AG20443 (cell line): ENCODE data around the gene PRPF40A.

Experiments
- DNase-seq: peaks from one replicate; pipeline ENCODE4 v3.0.0; 2012; ENCODE audit warnings: low spot score, mixed read lengths

The PRPF40A gene

DNA sequence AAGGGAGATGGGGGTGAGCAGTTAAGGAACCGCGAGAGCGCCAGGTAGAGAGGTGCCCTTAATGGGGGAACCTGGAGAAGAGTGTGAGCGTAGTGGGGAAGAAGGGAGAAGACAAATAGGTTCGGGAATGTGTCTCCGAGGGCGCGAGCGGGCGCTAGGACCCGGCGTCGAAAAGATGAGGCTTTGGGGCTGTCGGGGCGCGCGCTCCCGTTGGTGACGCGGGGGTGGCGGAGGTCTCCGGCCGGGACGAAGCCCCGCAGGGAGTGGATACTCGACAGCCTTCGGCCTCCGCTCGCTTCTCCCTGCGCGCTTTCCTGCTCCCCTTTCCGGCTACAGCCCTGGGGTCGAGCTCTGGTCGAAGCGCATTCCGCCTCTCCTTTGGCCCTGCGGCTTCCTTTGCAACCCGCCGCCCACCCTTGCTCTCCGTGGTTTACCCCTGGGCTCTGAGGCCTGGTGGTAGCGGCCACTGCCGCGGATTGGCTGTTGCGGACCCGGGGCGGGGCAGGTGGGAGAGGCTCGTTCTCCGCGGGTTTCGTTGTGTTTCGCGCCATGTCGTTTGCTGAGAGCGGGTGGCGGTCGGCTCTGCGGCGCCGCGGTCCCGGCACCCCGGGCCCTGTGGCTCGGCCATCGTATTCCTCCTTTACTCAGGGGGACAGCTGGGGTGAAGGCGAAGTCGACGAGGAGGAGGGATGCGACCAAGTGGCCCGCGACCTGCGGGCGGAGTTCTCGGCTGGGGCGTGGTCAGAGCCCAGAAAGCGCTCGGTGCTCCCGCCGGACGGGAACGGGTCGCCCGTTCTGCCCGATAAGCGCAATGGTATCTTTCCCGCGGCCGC lies 1.0 kb upstream of the PRPF40A start, which contains the start of gene ARL6IP6:
TSS of gene ARL6IP6 (plus strand) at position 545 of the 833 bp plus-strand sequence. CDS start at position 550, 5 bp downstream.
- DNase-seq = peak; percentile 93

GRCh38 chr2:152716805-152717227 lies 445 bp downstream of the PRPF40A start:
- peak; percentile 9 for DNase-seq

DNA sequence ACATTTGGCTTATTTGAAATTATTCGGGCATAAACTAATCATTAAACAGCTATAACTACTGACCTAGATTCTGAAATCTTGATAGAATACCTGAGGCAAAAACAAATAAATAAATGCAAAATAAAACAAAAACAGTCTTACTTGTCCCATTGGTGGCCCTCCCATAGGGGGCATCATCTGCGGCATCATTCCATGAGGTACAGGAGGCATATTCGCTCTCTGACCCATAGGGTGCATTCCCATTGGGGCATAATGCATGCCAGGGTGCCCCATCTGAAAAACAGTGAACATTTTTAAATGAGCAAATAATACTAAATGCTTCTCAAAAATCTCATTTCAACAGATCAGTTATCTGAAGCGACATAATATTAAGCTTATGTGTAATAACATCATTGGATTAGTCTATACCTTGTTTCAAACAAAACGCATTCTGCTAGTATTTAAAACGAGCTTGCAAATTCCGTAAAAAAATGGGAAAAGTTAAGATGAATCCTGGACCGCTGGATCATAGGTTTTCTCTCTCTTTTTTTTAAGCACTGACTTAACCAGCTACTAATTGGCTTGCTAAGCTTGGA lies 1.3 kb downstream of the PRPF40A start:
- peak; percentile 11 for DNase-seq

- no peak for DNase-seq
Measured at GRCh38 chr2:152715112-152715511, 2.1 kb downstream of the PRPF40A start.

DNA sequence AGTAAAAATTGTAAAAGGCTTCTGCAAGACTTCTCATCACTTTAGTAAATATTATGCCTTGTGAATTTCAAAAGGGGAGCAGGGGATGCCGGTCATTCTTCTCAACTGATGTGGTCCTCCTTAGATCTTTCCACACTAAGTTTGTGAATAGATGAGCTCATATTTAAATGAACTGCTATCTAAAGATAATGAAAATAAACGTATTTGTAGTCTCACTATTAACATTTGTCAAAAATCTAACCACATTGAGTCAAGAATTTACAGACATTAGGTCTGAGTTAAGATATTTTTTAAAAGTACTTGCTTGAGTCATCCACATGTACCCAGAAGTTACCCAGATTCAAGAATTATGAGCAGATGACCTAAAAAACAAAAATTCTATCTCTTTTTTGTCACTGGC lies 6.5 kb downstream of the PRPF40A start:
- DNase-seq = no peak

DNA sequence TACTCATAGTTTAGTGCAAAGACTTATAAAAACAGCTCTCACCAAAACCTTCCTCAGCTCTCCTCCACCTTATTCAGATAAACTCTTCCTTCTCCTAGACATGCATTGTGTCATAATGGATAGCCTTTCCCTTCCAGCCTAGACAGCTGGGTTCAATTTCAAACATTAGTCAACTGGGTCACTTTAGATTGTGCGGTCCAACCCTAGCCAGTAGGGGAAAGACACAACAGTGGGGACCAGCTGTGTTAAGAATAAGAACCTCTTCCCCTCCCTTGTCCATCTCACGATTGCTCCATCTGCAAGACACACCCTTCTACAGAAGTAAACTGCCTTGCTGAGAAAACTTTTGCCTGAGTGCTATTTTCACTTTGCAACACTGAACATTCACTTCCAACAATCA lies 8.5 kb downstream of the PRPF40A start:
- DNase-seq = no peak

DNA sequence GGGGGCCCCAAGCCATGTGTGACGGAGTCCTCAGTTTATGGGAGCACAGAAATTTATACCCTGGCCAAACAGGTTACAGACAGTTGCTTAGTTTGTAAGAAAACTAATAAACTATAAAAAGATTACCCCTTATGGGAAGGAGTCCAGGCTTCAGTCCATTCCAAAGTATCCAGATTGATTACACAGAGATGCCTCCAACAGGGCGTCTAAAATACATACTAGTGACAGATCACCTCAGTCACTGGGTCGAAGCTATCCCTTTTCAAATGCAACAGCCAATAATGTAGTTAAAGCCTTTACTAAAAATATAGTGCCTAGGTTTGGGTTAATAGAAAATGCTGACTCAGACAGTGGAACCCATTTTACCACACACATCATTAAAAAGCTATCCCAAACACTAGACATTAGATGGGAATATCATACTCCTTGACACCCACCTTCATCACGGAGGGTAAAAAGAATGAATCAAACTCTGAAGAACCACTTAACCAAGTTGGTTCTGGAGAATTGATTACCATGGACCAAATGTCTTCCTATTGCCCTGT lies 10.7 kb downstream of the PRPF40A start:
- no peak for DNase-seq

DNA sequence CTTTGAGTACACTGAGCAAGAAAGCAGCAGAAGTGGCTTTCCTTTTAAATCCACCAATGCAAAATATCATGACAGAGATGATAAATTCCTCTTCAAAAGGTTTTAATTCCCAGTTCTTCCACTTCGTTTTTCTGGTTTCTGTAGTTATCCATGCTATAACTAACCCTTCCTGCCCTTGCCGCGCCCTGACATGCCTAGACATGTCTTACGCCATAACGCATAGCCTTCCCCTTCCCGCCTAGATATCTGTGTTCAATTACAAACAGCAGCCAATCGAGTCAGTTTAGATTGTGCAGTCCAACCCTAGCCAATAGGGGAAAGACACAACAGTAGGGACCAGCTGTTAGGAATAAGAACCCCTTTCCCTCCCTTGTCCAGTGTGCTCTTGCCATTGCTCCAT lies 16.1 kb downstream of the PRPF40A start:
- DNase-seq = no peak

DNA sequence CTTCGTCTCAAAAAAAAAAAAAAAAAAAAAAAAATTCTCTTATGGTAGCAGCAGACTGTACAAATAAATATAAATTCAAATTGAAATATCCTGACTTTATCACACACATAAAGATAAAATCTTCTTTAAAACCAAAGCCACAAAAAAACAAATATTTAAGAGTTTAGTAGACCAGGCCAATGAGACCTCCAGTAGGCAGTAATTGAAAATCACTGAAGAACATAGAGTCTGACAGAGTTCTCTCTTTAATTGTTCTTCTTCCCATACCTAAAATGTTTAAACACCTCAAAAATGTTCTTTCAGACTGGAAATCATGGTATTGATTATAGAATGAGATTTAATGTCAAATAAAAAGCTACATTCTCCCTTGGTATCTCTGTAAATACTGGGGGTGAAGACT lies 20.8 kb downstream of the PRPF40A start:
- no peak for DNase-seq

DNA sequence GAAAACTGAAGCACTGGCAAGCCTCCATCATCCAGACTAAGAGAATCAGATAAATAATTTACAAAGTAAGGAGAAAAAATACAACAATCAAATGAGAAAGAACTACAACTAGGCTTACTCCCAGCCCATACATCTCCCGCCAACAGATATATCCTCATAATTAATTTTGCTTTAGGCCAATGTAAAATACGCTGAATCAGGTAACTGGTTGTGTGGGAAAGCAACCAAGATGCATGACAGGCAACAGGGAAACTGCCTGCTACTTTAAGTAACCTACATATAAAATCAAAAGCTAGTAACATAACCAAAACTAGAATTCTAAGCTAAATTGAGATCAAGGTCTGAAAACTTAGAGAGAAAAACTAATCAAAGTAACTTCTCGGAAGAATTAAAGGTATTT lies 21.5 kb downstream of the PRPF40A start:
- DNase-seq = no peak

- DNase-seq = peak; percentile 24
Measured at GRCh38 chr2:152694161-152694661, 23.1 kb downstream of the PRPF40A start.

DNA sequence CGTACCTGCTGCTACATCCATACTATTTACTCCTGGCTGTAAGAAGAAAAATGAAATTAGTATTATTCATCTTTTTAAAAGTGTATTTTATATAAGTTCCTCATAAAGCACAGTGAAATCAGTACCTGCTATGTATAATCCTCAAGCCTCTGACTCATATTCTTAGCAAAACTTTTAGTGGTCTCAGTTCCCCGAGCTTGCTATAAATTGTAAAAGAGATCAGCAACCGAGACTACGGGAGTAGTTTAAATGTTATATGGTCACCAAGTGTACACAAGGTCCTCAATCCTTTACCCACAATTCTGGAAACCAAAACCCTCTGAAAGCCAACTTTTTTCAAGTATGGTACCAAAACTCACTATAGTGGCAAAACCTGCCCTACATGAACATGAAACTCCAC lies 24.2 kb downstream of the PRPF40A start:
- DNase-seq = no peak

DNA sequence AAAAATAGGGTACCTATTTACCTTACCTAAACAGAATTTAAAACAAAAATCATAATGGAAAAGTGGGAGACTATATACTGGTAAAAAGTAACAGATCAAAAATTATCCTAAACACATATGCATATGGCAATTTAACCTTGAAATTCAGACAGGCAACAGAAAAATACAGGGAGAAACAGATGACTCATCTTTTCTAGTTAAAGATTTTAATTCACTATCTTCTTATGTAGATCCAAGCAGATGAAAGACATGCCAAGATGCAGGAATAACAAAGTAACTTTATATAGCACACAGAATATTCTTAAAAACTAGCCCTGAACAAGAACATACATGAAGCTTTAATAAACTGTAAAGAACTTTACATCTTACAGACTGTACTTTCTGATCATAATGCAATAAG lies 30.9 kb downstream of the PRPF40A start:
- no peak for DNase-seq

GRCh38 chr2:152683400-152683799 lies 33.9 kb downstream of the PRPF40A start:
- no peak for DNase-seq

DNA sequence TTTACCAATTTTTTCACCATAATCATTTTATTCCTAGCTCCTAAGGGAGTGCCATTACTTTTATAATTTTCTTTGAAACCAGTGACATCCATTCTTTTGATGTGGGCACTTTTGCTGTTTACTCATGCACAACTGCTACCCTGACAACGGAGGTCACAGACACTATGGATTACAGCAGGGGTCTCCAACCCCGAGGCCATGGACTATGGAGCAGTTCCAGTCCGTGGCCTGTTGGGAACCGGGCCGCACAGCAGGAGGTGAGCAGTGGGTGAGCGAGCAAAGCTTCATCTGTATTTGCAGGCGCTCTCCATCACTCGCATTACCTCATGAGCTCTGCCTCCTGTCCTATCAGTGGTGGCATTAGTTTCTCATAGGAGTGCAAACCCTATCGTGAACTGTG lies 34.6 kb downstream of the PRPF40A start:
- DNase-seq = no peak

DNA sequence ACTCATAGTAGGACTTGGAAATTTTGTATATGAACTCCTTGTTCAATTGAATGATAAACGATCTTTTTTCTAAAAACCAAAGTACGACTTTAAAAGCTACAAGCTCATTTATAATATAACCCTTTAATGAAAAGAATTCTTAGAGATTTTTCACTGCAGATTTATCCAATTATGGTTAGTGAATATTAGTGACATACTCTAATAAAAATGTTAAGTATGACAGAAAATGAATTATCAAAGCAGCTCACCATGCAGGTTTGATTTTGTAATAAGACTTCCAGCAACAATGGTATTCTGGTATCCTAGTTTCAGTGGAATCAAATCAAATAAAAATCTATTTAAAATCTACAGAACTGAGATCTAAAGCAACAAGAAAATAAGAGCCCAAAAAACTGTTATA lies 38.5 kb downstream of the PRPF40A start:
- DNase-seq = no peak

- DNase-seq = no peak
Measured at GRCh38 chr2:152676461-152676860, 40.8 kb downstream of the PRPF40A start.

- no peak for DNase-seq
Measured at GRCh38 chr2:152674334-152674733, 42.9 kb downstream of the PRPF40A start.

DNA sequence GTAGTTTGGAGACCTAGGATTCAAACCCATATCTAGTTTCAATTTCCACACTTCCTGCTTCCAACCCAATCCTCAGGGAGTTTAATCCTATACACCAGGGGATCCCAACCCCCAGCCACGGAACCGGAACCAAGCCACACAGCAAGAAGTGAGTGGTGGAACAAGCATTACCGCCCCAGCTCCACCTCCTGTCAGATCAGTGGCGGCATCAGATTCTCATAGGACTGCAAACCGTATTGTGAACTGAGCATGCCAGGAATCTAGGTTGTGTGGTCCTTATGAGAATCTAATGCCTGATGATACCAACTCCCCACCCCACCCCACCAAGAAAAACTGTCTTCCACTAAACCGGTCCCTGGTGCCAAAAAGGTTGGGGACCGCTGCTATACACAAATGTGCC lies 52.5 kb downstream of the PRPF40A start:
- DNase-seq = no peak

DNA sequence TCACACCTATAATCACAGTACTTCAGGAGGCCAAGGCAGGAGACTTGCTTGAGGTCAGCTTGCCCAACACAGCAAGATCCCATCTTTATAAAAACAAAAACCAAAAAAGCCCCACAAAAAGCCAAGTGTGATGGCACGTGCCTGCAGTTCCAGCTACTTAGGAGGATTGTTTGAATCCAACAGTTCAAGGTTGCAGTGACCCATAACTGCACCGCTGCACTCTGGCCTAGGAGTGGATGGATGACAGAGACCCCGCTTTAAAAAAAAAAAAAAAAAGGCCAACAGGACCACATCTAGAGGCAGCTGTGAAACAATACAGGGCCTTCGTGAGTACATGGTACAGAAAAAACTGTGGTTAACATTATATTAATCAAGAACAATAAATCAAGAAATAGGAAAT lies 56.2 kb downstream of the PRPF40A start:
- no peak for DNase-seq

DNA sequence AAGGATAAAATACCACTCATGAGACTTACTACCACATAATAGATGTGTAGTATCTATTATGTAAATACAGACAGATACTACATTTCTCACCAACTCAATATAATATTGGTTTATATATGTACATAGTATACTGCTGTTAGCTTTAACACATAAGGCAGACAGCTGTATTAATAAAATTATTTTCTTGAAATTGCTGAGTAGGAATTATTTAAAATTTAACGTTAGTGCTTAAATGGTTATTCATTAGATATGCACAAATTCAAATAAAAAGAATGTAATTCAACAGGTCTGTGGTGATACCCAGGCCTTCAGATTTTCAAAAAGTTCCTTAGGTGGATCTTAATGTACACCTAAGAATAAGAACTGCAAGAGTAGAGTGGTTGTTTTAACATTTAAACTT lies 59.0 kb downstream of the PRPF40A start:
- no peak for DNase-seq

- DNase-seq = no peak
Measured at GRCh38 chr2:152657043-152657442, 60.2 kb downstream of the PRPF40A start.

DNA sequence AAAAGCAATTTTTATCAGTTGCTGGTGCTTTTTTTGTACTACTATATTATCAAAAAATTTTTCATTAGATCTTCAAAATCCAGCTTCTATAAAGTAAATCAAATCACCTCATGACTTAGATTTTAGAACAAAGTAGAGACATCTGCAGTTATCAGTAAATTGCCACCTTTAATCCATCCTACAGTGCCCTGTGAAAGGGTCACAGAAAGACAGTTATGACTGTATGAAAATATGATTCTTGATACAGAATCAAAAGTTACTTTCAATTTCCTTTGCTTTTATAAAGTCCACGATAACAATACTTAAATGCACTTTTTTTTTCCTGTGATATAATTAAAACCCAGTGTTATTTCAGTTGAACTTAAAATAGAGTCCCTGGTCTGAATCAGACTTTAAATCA lies 61.4 kb downstream of the PRPF40A start:
- no peak for DNase-seq
